Tibial nerve (tissue), 3 donors: ENCODE measurements around the gene PTGFRN.

Experiments used
- CTCF ChIP-seq, 5 experiments: fragments of 200-600 bp in 3 of 5; fragments of 450-650 bp in 2 of 5; sonication (generic) in 3 of 5; IDR thresholded peaks; one replicate each; pipeline ENCODE4 v1.5.1; 2016 to 2019; ENCODE audit warnings: antibody characterized with exemption in 5 of 5, mild to moderate bottlenecking in 3 of 5, moderate library complexity in 2 of 5
- POLR2A ChIP-seq, 2 donors: fragments of 450-650 bp; IDR thresholded peaks; one replicate each; pipeline ENCODE4 v1.6.1; 2017; ENCODE audit warnings: antibody characterized with exemption in 2 of 2, mild to moderate bottlenecking in 2 of 2, moderate library complexity in 2 of 2

- TF ChIP-seq CTCF (IDR thresholded peaks at IDR 0.05) (no peak), POLR2A (IDR thresholded peaks at IDR 0.05) (no peak)
These were observed 30.8 kb upstream of the PTGFRN start for GRCh38 chr1:116878804-116879477.
